SK-N-SH treated with all-trans-retinoic acid at 6 μM for 48 hours (cell line): Measurements from ENCODE around the gene CPSF6.

Experiments
- CREB5 ChIP-seq: fragments of 250-450 bp; sonication (Bioruptor Pico); IDR thresholded peaks from 2 replicates; pipeline ENCODE4 v1.5.1; 2020; ENCODE audit warnings: low read depth, mild to moderate bottlenecking, moderate library complexity
- CSDC2 ChIP-seq: fragments of 250-450 bp; sonication (Bioruptor Pico); IDR thresholded peaks from 2 replicates; pipeline ENCODE4 v1.5.0; 2020; ENCODE audit warnings: mild to moderate bottlenecking, moderate library complexity
- CSRNP3 ChIP-seq: fragments of 250-450 bp; sonication (Bioruptor Pico); IDR thresholded peaks from 2 replicates; pipeline ENCODE4 v1.5.1; 2021; ENCODE audit warnings: mild to moderate bottlenecking, moderate library complexity
- PATZ1 ChIP-seq: fragments of 250-450 bp; sonication (Bioruptor Pico); IDR thresholded peaks from 2 replicates; pipeline ENCODE4 v1.8.0; 2020; ENCODE audit warnings: mild to moderate bottlenecking, moderate library complexity, borderline replicate concordance
- RARB ChIP-seq: fragments of 250-450 bp; sonication (Bioruptor Pico); IDR thresholded peaks from 2 replicates; pipeline ENCODE4 v1.8.0; 2021; ENCODE audit warnings: mild to moderate bottlenecking, moderate library complexity
- SNAI2 ChIP-seq: fragments of 250-450 bp; sonication (Bioruptor Pico); IDR thresholded peaks from 2 replicates; pipeline ENCODE4 v1.5.0; 2020; ENCODE audit warnings: mild to moderate bottlenecking, moderate library complexity
- TCF4 ChIP-seq: fragments of 250-450 bp; sonication (Bioruptor Pico); IDR thresholded peaks from 2 replicates; pipeline ENCODE4 v1.8.0; 2021; ENCODE audit warnings: mild to moderate bottlenecking, moderate library complexity, borderline replicate concordance
- ZFP3 ChIP-seq: fragments of 250-450 bp; sonication (Bioruptor Pico); IDR thresholded peaks from 2 replicates; pipeline ENCODE4 v1.5.0; 2020; ENCODE audit warnings: mild to moderate bottlenecking, moderate library complexity
- ZNF565 ChIP-seq: fragments of 450-650 bp; formaldehyde crosslinking; conservative IDR thresholded peaks from 2 replicates; pipeline ENCODE4 v1.5.0; 2020; ENCODE audit warnings: low read depth, mild to moderate bottlenecking, moderate library complexity

- TF ChIP-seq CSDC2 (CRISPR knock-in tag) (no peak), ZNF565 (CRISPR knock-in tag) (no peak), ZFP3 (CRISPR knock-in tag) (no peak), CREB5 (CRISPR knock-in tag) (no peak), TCF4 (no peak), CSRNP3 (CRISPR knock-in tag) (no peak), RARB (CRISPR knock-in tag) (no peak), PATZ1 (CRISPR knock-in tag) (no peak), SNAI2 (CRISPR knock-in tag) (no peak)
Observed at GRCh38 chr12:69278814-69279782, 39.7 kb downstream of the CPSF6 start.
